Hypothalamus (tissue), 51 donors: ENCODE data around the gene FIBP.

Experiments
- DNase-seq, 51 donors: peaks; one replicate each; lab custom pipeline; 2025; lab: John Stamatoyannopoulos, UW

FIBP gene

DNA sequence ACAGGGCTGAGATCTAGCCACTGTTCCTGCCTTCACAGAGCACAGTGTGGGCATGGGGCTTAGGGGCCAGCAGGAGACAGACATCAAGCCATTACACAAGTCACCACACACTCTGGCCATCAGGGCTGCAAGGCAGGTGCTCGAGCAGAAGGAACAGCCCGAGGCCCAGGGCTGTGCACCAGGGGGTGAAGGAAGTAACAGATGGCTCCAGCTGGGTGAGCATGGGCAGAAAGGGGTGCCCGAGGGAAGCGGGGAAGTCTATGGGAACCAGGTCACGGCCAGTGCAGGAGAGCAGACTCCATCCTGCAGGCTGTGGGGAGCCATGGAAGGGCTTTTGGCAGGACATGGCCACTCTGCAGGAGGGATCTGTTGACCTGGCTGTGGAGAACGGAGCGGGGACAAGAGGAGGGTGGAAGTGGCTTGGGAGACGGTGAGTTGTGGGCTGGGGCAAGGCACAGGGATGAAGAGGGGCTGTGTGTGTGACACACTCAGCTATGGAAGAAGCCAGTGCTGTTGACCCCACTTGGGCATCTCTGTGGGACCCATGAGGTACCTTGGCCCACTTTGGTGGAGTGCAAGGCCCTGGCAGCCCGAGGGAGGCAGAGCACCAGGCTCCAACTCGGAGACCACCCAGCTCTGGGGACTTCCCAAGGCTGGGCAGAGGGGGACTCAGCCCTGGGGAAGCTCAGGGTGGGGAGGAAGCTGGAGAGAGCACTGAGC lies 27.0 kb upstream of the FIBP start:
- no peak for DNase-seq

DNA sequence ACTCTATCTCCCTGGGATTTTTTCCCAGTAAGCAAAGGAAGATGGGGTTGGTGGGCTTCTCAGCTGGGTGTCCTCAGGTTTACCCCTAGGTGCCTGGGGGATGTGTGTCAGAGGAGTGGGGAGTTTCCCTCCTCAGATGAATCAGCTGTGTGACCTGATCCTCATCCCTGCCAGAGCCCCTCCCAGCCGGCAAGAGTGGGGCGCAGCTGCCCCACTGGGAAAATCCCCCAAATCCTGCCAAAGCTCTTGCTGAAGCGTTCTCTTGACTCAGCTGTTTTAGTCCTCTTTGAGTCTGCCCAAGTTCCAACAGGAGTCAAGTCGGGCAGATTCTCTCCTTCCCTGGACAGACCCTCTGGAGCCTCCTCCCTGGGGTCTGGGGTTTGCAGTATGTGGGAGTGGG lies 24.6 kb upstream of the FIBP start:
- DNase-seq: no peak

DNA sequence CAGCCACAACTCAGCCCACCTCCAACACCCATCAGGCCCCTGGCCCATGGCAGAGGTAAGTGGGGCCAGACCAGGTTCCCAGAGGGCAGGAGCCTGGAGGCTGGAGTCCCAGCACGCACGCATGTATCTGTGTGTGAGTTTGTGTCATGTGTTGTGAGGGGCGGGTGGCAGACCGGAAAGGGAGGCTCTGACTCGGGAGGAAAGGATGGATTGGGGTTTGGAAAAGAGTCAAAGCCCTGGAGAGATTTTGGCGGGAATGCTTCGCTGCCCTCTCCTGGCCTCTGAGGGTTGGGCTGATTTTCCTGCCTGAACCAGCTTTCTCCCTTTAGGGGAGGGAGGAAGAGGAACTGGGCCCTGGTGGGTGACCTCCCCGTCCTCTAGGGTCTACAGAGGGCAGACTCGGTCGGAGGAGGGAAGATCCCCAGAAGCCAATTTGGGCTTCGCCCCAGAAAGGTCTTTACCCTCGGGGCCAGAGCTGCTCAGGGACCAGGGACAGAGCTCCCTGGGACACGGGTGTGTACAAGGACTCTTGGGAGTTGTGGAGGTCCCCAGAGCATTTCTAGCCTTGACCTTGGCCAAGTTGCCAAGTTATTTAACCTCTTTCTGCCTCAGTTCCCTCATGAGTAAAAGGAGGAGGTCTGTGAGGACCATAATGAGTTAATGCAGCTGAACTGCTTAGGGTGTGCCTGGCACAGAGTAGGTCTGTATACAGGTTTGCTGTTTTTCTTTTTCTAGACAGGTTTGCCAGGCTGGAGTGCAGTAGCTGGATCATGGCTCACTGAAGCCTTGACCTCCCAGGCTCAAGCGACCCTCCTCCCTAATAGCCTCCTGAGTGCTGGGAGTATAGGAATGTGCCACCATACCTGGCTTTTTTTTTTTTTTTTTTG lies 23.7 kb upstream of the FIBP start:
- DNase-seq: no peak

DNA sequence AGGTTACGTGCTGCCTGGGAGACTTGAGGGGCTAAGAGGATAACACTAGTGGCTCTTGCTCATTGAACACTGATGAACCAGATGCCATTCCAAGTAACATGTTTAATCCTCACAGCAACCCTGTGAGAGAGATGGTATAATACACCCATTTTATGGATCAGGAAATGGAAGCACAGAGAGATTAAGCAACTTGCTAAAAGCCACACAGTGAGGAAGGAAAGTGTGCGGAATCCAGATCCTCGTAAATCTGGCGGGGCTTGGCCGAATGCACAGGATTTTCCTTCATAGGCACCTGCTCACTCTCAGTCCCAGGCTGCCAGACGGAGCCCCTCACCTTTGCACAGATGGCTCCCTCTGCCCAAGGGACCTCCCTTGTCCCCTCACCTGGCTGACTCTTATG lies 19.6 kb upstream of the FIBP start:
- DNase-seq: no peak

DNA sequence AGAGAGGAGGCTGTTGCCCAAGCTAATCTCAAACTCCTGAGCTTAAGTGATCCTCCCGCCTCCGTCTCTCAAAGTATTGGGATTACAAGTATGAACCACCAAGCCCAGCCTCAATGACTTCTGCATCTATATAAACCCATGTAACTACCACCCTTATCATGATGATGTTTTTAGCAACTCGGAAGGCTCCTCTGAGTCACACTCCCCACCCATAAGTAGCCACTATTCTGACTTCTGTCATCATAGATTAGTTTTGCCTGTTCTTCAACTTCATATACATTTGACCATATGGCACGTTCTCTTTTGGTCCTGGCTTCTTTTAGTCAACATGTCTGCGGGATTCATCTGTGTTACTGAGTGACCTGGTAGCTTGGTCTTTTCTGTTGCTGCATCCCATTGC lies 18.3 kb upstream of the FIBP start:
- no peak for DNase-seq

DNA sequence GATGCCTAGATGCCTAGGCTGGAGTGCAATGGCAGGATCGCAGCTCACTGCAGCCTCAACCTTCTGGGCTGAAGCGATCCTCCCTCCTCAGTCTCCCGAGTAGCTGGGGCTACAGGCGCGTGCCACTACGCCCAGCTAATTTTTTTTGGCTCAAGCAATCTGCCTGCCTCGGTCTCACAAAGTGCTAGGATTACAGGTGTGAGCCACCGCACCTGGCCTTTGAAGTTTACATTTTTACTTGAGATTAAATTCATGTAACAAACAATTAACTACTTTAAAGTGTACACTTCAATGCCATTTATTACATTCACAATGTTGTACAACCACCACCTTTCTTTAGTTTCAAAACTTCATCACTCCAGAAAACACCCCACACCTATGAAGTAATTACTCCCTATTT lies 15.4 kb upstream of the FIBP start:
- DNase-seq: no peak

DNA sequence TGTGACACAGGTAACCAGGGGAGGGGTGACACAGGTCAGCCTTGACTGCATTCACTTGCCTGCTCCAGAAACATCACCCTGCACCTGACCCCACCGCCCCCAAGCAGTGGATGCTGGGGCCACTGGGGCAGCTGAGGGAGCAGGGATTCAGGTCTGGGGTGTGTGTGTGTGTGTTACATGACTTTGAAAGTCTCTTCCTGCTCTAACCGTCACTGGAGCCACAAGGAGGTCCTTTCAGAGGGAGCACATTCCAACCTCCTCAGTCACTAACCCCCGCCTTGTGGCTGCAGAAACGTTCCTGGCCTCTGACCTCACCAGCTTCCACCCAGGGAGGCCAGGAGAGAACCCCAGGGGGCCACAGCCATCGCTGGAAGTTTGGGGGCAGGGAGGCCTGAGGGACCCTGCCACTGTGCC lies 14.8 kb upstream of the FIBP start:
- no peak for DNase-seq

DNA sequence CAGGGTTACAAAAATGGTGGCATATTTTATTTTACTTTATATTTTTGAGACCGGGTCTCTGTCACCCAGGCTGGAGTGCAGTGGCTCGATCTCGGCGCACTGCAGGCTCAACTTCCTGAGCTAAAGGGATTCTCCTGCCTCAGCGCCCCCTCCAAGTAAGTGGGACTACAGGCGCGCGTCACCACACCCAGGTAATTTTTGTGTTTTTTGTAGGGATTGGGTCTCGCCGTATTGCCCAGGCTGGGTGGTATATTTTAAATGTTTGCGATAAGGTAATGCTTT lies 12.6 kb upstream of the FIBP start:
- DNase-seq: no peak

DNA sequence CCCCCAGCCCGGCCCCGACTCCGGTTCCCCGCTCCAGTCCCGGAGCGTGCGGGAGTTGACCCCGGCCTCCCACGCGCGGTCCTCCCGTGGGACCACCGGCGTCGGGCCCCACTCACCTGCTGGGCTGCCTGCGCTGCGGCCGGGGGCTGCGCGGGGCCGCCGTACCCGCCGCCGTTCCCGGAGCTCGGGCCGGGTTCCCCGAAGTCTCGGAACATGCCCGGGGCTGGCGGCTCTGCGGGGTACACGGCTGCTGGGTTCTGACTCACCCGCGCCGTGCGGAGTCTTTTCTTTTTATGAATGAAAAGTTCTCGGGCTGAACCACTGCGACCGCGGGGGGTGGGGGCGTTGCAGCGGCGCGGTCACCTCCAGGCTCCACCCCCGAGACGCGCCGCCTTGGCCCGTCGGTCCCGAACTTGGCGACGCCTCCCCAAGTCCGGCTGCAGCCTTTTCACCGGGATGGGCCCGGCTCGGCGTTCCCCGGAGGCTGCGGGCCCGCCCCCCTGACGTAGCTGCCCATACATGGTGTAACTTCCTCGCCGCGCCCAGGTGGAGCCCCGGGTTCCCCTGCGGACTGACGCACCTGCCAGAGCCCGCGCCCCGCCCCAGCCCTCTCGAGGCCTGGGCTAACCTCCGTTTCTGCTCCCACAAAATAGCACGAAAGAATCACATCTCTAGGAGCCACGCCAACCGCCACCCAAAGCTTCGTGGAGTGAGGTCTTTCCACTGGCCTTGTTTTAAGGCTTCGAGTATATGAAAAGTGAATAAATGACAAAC lies 12.0 kb upstream of the FIBP start, which contains the start of gene FOSL1:
Gene FOSL1, minus strand, starts transcription at position 264 of the 774 bp plus-strand sequence. Its CDS starts 49 bp downstream, at position 215.
- peak in 35 of 51 donors; percentile 6 to 84 (median 53) for DNase-seq

DNA sequence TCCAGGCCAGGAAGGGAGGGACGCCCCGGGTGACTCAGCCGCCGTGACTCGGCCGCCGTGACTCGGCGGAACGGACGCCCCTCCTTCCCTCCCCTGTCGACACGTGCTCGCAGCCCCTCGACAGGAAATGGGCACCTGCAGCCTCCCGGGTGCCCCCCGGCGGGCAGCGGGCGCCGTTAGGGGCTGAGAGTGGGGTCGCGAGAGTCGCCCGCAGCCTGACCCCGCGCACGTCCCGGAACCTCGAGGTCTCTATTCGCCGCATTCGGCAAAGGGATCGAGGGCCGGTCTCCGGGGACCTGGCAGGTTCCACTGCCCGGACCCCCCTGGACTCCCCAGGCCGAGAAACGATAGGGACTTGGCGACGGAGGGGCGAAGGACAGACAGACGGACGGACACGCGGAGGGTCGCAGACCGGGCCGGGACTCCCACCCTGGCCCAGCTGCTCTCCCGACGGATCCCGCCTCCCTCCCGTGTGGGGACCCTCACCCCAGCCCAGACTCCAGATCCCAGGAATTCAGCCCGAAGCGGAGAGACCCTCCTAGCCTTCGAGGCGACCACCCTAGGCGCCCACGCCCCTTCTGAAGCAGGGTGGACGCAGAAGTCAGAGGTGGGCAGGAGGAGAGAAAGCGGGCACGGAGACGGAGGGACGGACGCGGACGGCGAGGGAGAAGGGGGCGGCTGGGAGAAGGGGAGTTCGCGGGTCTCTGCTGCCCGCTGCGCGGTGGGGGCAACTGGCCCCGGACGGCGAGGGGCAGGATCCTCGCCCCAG lies 11.3 kb upstream of the FIBP start:
- DNase-seq: peak in 4 of 51 donors; percentile 8 to 27 (median 16)

DNA sequence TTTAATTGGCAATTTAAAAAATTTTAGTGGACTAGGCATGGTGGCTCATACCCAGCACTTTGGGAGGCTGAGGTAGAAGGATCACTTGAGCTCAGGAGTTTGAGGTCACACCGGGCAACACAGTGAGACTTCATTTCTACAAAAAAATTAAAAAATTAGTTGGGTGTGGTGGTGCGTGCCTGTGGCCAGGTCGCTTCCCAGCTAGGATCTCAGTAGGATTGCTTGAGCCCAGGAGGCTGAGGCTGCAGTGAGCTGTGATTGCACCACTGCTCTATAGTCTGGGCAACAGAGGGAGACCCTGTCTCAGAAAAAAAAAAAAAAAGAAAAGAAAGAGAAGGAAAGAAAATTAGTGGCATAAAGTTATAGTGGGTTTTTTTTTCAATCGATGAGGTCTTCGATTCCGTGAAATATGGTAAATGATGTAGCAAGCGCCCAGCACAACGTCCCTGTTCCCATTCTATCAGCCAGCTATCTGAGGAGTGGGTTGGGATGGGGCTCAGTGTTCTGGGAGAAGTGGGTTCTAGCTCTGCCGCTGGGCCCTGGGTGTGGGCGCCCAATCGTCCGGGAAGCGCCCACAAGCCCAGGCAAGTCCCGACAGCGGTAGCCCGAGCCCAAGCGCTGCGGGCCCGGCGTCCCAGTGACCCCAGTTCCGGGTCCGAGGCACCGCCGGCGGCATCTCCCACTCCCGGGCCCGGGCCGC lies 10.5 kb upstream of the FIBP start:
- DNase-seq: no peak

DNA sequence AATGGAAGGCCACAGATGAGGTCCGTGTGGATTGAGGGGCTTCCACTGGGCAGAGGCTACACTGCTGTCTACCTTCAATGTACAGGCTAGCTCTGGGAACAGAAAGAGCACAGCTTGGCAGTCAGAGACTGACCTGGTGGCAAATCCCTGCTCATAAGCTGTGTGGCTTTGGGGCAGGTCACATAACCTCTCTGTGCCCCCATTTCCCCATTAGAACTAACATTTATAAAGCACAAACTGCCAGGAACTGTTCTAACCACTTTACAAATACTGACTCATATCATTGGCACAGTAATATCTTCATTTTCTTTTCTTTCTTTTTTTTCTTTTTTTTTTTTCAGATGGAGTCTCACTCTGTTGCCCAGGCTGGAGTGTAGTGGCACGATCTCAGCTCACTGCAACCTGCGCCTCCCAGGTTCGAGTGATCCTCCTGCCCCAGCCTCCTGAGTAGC lies 8.8 kb upstream of the FIBP start:
- DNase-seq: no peak

DNA sequence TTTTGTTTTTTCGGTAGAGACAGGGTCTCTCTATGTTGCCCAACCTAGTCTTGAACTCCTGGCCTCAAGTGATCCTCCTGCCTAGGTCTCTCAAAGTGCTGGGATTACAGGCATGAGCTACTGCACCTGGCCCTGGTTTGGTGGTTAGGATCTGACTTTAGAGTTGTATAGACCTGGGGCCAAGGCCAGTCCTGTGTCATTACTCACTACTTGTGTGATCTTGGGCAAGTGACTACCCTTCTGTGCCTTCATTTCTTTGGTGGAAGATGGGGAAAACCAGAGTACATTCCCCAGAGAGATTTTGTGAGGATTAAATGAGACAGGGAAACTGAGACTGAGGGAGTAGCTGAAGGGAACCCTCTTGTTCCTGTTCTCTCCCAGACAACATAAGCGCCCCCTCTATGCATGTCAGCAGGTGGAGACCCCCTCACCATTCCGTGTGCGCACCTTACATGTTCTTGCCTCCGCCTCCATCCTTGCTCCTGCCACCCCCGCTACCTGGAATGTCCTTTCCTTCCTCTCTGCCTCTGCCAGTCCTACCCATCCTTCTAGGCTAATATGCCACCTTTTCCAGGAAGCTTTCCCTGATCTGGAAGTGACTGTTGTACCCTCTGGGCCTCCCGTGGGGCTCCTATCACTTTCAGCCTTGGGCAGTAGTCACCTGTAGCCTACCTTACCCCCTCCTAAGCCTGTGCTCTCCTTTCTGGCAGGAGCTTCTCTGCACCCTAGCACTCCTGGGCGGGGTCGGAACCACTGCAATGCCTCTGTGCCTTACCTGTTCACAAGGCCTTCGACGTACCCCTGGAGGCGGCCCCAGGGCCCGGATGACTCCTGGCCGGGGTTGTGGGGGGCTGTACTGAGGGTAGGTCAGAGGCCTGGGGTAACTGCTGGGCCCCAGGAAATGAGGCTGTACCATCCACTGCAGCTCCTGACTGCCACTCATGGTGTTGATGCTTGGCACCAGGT lies 8.0 kb upstream of the FIBP start:
- no peak for DNase-seq

DNA sequence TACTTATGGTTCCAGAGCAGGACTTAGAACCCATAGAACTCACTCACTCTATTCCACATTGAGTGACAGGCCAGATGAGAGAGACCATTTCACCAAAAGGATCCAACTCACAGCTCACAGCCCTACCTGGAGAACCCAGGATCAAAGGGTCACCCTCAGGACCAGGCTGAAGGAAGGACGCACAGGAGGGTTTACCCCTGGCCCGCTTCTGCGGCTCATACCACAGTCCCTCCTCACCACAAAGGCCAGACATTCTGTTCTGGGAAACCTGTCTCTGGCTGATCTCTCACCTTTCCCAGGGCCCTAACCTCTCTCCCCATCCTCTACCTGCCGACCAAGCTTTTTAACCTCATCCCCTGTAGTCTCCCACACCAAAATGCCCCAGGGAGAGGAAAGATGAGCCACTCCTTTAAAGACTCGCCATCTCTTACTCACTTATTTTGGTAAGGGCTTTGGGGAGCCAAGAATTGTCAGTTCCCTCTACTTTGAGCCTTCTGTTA lies 7.3 kb upstream of the FIBP start:
- no peak for DNase-seq

DNA sequence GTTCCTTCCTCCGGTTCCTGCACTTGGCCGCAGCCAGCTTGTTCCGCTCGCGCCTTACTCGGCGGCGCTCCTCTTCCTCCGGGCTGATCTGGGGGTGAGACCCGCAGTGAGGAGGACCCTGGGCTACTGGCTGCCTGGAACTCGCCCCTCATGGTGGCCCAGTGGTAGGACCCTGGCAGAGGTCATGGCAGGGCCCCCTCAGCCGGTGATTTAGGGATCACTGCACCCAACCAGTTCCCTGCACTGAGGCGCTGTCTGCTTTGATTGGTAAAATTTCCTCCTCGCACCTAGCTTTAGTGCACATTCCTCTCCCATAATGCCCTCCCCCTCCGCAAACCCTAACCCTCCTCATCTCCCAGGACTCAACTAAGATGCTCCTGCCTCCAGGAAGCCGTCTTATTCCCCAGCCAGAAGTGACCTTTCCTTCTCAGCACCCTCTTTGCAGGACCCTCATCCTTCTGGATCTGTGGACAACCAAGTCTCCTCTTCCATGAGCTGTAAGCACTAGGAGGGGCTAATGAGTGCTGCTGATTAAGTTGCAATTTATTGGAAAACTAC lies 5.8 kb upstream of the FIBP start:
- peak in 5 of 51 donors; percentile 14 to 25 (median 20) for DNase-seq

DNA sequence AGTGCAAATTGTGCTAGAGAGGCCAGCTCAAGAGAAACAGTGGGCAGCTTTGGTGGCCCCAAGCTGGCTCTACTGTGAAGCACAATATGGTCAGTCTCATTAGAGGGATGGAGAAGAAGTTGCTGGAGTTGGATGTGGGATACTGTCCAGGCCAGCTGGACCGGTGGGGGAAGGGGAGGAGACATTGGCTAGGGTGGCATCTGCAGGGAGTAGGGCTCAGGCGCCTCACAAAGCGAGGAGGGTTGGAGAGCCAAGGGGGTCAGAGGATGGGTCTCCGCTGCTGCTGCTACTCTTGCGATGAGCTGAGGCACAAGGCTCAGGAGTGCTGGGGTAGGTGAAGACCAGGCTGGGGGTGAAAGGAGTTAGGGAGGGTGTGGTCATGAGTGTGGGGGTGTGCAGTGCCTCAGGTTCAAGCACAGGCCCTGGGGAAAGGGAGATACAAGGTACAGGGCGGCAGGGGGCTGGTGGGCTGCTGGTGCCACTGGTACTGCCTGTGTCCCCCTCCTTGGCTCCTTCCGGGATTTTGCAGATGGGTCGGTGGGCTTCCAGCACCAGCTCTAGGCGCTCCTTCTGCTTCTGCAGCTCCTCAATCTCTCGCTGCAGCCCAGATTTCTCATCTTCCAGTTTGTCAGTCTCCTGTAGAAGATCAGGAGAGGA lies 4.5 kb upstream of the FIBP start:
- no peak for DNase-seq

DNA sequence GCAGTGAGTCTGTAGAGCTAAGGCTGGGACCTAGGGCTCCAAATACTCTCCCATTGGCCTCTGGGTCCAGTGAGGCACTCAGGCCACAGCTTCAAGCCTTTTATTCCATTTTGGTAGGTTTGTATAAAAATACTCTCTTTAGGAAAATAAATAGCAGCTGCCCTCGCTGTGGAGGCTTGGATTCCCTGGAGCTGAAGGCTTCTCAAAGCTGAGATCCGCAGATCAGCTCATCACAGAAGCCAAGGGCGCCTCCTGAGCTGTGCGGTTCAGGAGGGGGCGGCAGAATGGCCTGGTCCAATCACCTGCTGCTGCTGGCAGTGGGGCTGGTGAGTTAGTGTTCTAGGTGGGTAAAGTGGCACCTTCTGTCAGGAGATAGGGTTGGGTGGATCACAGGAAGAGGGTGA lies 3.9 kb upstream of the FIBP start:
- DNase-seq: peak in 1 of 51 donors; percentile 8
